NB4 (cell line): Measurements from ENCODE around the gene SLIT1.

Experiments used
- DNase-seq: peaks from one replicate; pipeline ENCODE4 v3.0.0; 2010; ENCODE audit warnings: low read depth
- H3K4me3 ChIP-seq: one replicate; pipeline ENCODE4 v1.5.1; 2011; ENCODE audit warnings: mild to moderate bottlenecking, low read depth, low read length, moderate library complexity
- CTCF ChIP-seq: IDR thresholded peaks from one replicate; pipeline ENCODE4 v1.5.1; 2012; ENCODE audit warnings: low read depth, low read length
- MAX ChIP-seq: IDR thresholded peaks from 2 replicates; pipeline ENCODE4 v1.6.1; 2011; ENCODE audit warnings: low read depth, low read length
- MYC ChIP-seq: IDR thresholded peaks from 2 replicates; pipeline ENCODE4 v1.6.1; 2011; ENCODE audit warnings: low read depth, low read length
- POLR2A ChIP-seq: IDR thresholded peaks from 2 replicates; pipeline ENCODE4 v1.6.1; 2011; ENCODE audit warnings: mild to moderate bottlenecking; ENCODE audit not compliant: insufficient read length; ENCODE audit errors: extremely low read depth

SLIT1 gene

GRCh38 chr10:96951954-96952353 is 233.8 kb downstream of the SLIT1 start:
- no peak for TF ChIP-seq POLR2A
- no peak for TF ChIP-seq MAX
- TF ChIP-seq CTCF = no peak
- no peak for TF ChIP-seq MYC
- H3K4me3 ChIP-seq = no peak overlapping the region
- DNase-seq = no peak

- no peak for DNase-seq
- H3K4me3 ChIP-seq = no peak overlapping the region
- TF ChIP-seq CTCF (no peak), POLR2A (no peak), MYC (no peak), MAX (no peak)
Measured at GRCh38 chr10:96949039-96949683, 236.6 kb downstream of the SLIT1 start.
